ENCODE data around the gene PLXNC1.

Gene PLXNC1

GRCh38 chr12:94204499-94205247 is 56.3 kb downstream of the PLXNC1 start:
- DNase-seq (ENCODE audit: low read depth in 2 of 2) = no peak

GRCh38 chr12:94205822-94206221 is 57.4 kb downstream of the PLXNC1 start:
- no peak for DNase-seq (ENCODE audit: low read depth in 2 of 2)

- DNase-seq (ENCODE audit: low read depth in 2 of 2) = no peak
Observed at GRCh38 chr12:94206886-94207285, 58.5 kb downstream of the PLXNC1 start.

- peak in 1 of 2 experiments; percentile 7 for DNase-seq (ENCODE audit: low read depth in 2 of 2)
Observed at GRCh38 chr12:94207467-94207848, 59.1 kb downstream of the PLXNC1 start.

GRCh38 chr12:94207849-94208621 is 59.7 kb downstream of the PLXNC1 start:
- peak in 1 of 2 experiments; percentile 3 for DNase-seq (ENCODE audit: low read depth in 2 of 2)

- no peak for DNase-seq (ENCODE audit: low read depth in 2 of 2)
Observed at GRCh38 chr12:94208622-94208966, 60.2 kb downstream of the PLXNC1 start.

GRCh38 chr12:94209240-94209639 is 60.9 kb downstream of the PLXNC1 start:
- no peak for DNase-seq (ENCODE audit: low read depth in 2 of 2)

GRCh38 chr12:94211021-94211420 is 62.6 kb downstream of the PLXNC1 start:
- DNase-seq (ENCODE audit: low read depth in 2 of 2) = no peak

GRCh38 chr12:94218233-94218632 is 69.9 kb downstream of the PLXNC1 start:
- no peak for DNase-seq (ENCODE audit: low read depth in 2 of 2)

GRCh38 chr12:94219622-94220302 is 71.4 kb downstream of the PLXNC1 start:
- DNase-seq (ENCODE audit: low read depth in 2 of 2) = no peak

- DNase-seq (ENCODE audit: low read depth in 2 of 2) = no peak
Observed at GRCh38 chr12:94220804-94221203, 72.4 kb downstream of the PLXNC1 start.

GRCh38 chr12:94222351-94223084 is 74.1 kb downstream of the PLXNC1 start:
- no peak for DNase-seq (ENCODE audit: low read depth in 2 of 2)

- no peak for DNase-seq (ENCODE audit: low read depth in 2 of 2)
Observed at GRCh38 chr12:94223842-94224241, 75.5 kb downstream of the PLXNC1 start.

- no peak for DNase-seq (ENCODE audit: low read depth in 2 of 2)
Observed at GRCh38 chr12:94225506-94225905, 77.1 kb downstream of the PLXNC1 start.

GRCh38 chr12:94225947-94226630 is 77.7 kb downstream of the PLXNC1 start:
- no peak for DNase-seq (ENCODE audit: low read depth in 2 of 2)

- DNase-seq (ENCODE audit: low read depth in 2 of 2) = no peak
Observed at GRCh38 chr12:94227066-94227465, 78.7 kb downstream of the PLXNC1 start.

- no peak for DNase-seq (ENCODE audit: low read depth in 2 of 2)
Observed at GRCh38 chr12:94228488-94228907, 80.1 kb downstream of the PLXNC1 start.

GRCh38 chr12:94229902-94230301 is 81.5 kb downstream of the PLXNC1 start:
- DNase-seq (ENCODE audit: low read depth in 2 of 2) = no peak

GRCh38 chr12:94230357-94230905 is 82.1 kb downstream of the PLXNC1 start:
- DNase-seq (ENCODE audit: low read depth in 2 of 2) = no peak

GRCh38 chr12:94231709-94232108 is 83.3 kb downstream of the PLXNC1 start:
- DNase-seq (ENCODE audit: low read depth in 2 of 2) = no peak

- DNase-seq (ENCODE audit: low read depth in 2 of 2) = no peak
Observed at GRCh38 chr12:94235848-94236247, 87.5 kb downstream of the PLXNC1 start.

All from fibroblast of skin of left quadriceps (primary cell).